Kidney (tissue), 14 donors: Measurements from ENCODE around the gene TAF10. TPM values are rescaled to one million over a fixed set of nuclear protein-coding genes. Genes with fewer than 3 reads are reported as not detected.
A peak's percentile ranks its signal among the peaks of the same experiment; 100 is the strongest.

Source experiments
- DNase-seq, 5 donors: peaks; one replicate each; pipeline ENCODE4 v3.0.0-alpha.2; 2013 to 2020
- FAIRE-seq: peaks from 2 replicates; lab custom pipeline; 2012; peaks lifted over from hg19 to GRCh38; lab: Jason Lieb, UNC
- H3K27ac ChIP-seq, 2 donors: one replicate each; pipeline ENCODE4 v1.7.0; 2013; ENCODE audit warnings: low read depth in 2 of 2, low read length in 2 of 2, inconsistent platforms in 1 of 2
- H3K27me3 ChIP-seq: one replicate; pipeline ENCODE4 v1.7.1; 2013; ENCODE audit warnings: low read length, inconsistent platforms; ENCODE audit not compliant: control insufficient read depth, insufficient read depth
- H3K36me3 ChIP-seq, 3 donors: one replicate each; pipeline versions ENCODE4 v1.7.0 to v1.7.1; 2013; ENCODE audit warnings: low read length in 3 of 3, control low read depth in 1 of 3, inconsistent platforms in 1 of 3; ENCODE audit not compliant: insufficient read depth in 3 of 3, control insufficient read depth in 2 of 3
- H3K4me1 ChIP-seq, 3 donors: one replicate each; pipeline versions ENCODE4 v1.7.0 to v1.7.1; 2013; ENCODE audit warnings: low read length in 3 of 3, inconsistent platforms in 1 of 3, low read depth in 1 of 3; ENCODE audit not compliant: control insufficient read depth in 2 of 3, insufficient read depth in 2 of 3
- H3K4me3 ChIP-seq, 3 donors: one replicate each; pipeline versions ENCODE4 v1.7.0 to v1.8.1; 2013; ENCODE audit warnings: low read length in 3 of 3, control low read depth in 1 of 3, inconsistent platforms in 1 of 3
- H3K9ac ChIP-seq, 3 donors: one replicate each; pipeline versions ENCODE4 v1.7.0 to v1.7.1; 2013; ENCODE audit warnings: low read length in 3 of 3, control low read depth in 1 of 3, inconsistent platforms in 1 of 3
- H3K9me3 ChIP-seq, 3 donors: one replicate each; pipeline versions ENCODE4 v1.7.0 to v1.7.1; 2013; ENCODE audit warnings: low read length in 3 of 3, control low read depth in 1 of 3, inconsistent platforms in 1 of 3; ENCODE audit not compliant: control insufficient read depth in 2 of 3, insufficient read depth in 1 of 3
- intact Hi-C: fragments of 100-400 bp; cut with DNase I; formaldehyde crosslinking; loops from one replicate; pipeline ENCODE4 v1.11.1; 2022
- polyA plus RNA-seq: library from polyadenylated mRNA; stranded (reverse); fragments of 350-450 nt; fragmentation: Illumina TruSeq; extraction: RNeasy Lipid Tissue Mini Kit (QIAGEN cat#74804); gene quantifications from one replicate; pipeline ENCODE4 v1.2.3, GENCODE V29; 2014; ENCODE audit warnings: low read depth, low replicate concordance; ENCODE audit not compliant: insufficient read depth
- total RNA-seq: library from RNA; stranded (reverse); fragmentation: NEBNext Ultra II Directional; extraction: Animal tissue kit (Norgen Biotek cat#: 25700); gene quantifications from one replicate; pipeline ENCODE4 v1.2.1, GENCODE V29; 2021
- TF ChIP-seq, protein P1 (sequence below): IDR thresholded peaks from 3 replicates; pipeline ENCODE4 v1.5.1; 2012; ENCODE audit warnings: mild to moderate bottlenecking, moderate library complexity, borderline replicate concordance; ENCODE audit not compliant: insufficient read depth; ENCODE audit errors: extremely low read depth
- donor health status: control.
- donor health status: control.
- donor health status: control.
- donor health status: control.
- donor health status: control.
- donor health status: DM: yes; HTN: yes; CAD: no.
- donor health status: Normal renal cell carcinoma (clear cell type).

The TAF10 gene
- total and polyA plus RNA-seq, 2 donors from 2014 or later, result 136 to 250 TPM

- Histone ChIP-seq H3K9me3 (no peaks in the 10 kb centered on the region), H3K27me3 (no peaks in the 10 kb centered on the region), H3K27ac (no peak overlapping the region), H3K4me3 (no peak overlapping the region), H3K9ac (no peak overlapping the region), H3K4me1 (peaks cover 0 to 3% (median 0%) of the 10 kb centered on the region in 3 donors), H3K36me3 (no peaks in the 10 kb centered on the region)
- FAIRE-seq (no peak), DNase-seq (no peak)
- TF ChIP-seq, protein P1, sequence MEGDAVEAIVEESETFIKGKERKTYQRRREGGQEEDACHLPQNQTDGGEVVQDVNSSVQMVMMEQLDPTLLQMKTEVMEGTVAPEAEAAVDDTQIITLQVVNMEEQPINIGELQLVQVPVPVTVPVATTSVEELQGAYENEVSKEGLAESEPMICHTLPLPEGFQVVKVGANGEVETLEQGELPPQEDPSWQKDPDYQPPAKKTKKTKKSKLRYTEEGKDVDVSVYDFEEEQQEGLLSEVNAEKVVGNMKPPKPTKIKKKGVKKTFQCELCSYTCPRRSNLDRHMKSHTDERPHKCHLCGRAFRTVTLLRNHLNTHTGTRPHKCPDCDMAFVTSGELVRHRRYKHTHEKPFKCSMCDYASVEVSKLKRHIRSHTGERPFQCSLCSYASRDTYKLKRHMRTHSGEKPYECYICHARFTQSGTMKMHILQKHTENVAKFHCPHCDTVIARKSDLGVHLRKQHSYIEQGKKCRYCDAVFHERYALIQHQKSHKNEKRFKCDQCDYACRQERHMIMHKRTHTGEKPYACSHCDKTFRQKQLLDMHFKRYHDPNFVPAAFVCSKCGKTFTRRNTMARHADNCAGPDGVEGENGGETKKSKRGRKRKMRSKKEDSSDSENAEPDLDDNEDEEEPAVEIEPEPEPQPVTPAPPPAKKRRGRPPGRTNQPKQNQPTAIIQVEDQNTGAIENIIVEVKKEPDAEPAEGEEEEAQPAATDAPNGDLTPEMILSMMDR, result no peak
- intact Hi-C loops, result no loop called here
Observed at GRCh38 chr11:6658647-6659046, 46.6 kb upstream of the TAF10 start.

DNA sequence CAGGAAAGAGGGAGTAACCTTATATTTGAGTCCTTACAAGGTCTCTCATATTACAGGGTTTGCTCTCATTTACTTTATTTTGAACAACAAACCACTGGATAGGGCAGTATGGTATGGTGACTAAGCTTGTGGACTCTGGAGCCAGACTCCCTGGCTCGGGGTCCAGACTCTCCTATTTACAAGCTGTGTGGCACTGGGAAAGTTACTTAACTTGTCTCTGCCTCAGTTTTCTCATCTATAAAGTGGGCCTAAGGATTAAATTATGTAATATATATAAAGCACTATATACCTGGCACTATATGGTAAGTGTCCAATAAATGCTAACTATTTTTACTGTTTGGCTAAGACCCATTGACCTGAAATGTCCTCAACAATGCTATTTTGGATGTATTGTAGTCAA, 45.3 kb upstream of the TAF10 start:
- Histone ChIP-seq H3K36me3 (no peaks in the 10 kb centered on the region), H3K9ac (no peak overlapping the region), H3K4me3 (no peak overlapping the region), H3K9me3 (no peaks in the 10 kb centered on the region), H3K27me3 (no peaks in the 10 kb centered on the region), H3K4me1 (peaks cover 0 to 3% (median 0%) of the 10 kb centered on the region in 3 donors), H3K27ac (no peak overlapping the region)
- TF ChIP-seq, protein P1, result no peak
- no peak for FAIRE-seq
- no peak for DNase-seq
- intact Hi-C loops, result no loop called here

GRCh38 chr11:6656936-6657335, 44.9 kb upstream of the TAF10 start:
- no peaks in the 10 kb centered on the region for H3K9me3 ChIP-seq
- intact Hi-C loops, result no loop called here
- FAIRE-seq (no peak), DNase-seq (no peak)
- peak overlapping the region in 1 of 3 donors; percentile 19 for H3K4me3 ChIP-seq
- TF ChIP-seq, protein P1, result no peak
- H3K36me3 ChIP-seq, result no peaks in the 10 kb centered on the region
- H3K9ac ChIP-seq, result no peak overlapping the region
- no peak overlapping the region for H3K27ac ChIP-seq
- H3K4me1 ChIP-seq, result peaks cover 0 to 3% (median 0%) of the 10 kb centered on the region in 3 donors
- H3K27me3 ChIP-seq, result no peaks in the 10 kb centered on the region

- peak overlapping the region in 1 of 3 donors; percentile 80 for H3K9ac ChIP-seq
- TF ChIP-seq, protein P1, result no peak
- FAIRE-seq (no peak), DNase-seq (no peak)
- H3K27ac ChIP-seq, result no peak overlapping the region
- no peaks in the 10 kb centered on the region for H3K27me3 ChIP-seq
- intact Hi-C loops, result no loop called here
- H3K36me3 ChIP-seq, result no peaks in the 10 kb centered on the region
- peaks cover 0 to 3% (median 0%) of the 10 kb centered on the region in 3 donors for H3K4me1 ChIP-seq
- H3K9me3 ChIP-seq, result no peaks in the 10 kb centered on the region
- peak overlapping the region in 1 of 3 donors; percentile 85 for H3K4me3 ChIP-seq
Observed at GRCh38 chr11:6656584-6656915, 44.5 kb upstream of the TAF10 start.
